Esophagus (tissue), 2 donors: Measurements from ENCODE around the gene TNN. TPM values are rescaled to one million over a fixed set of nuclear protein-coding genes. Genes with fewer than 3 reads are reported as not detected.

Experiments
- H3K27ac ChIP-seq, 2 donors: one replicate each; pipeline ENCODE4 v1.5.1; 2013; ENCODE audit warnings: low read depth in 2 of 2, mild to moderate bottlenecking in 2 of 2, inconsistent platforms in 1 of 2, low read length in 1 of 2, moderate library complexity in 1 of 2
- H3K27me3 ChIP-seq, 2 donors: one replicate each; pipeline ENCODE4 v1.6.1; 2013; ENCODE audit warnings: low read length in 2 of 2, control low read depth in 1 of 2, mild to moderate bottlenecking in 1 of 2; ENCODE audit not compliant: insufficient read depth in 2 of 2, control insufficient read depth in 1 of 2
- H3K36me3 ChIP-seq, 2 donors: one replicate each; pipeline ENCODE4 v1.6.1; 2013; ENCODE audit warnings: low read length in 1 of 2; ENCODE audit not compliant: control insufficient read depth in 2 of 2, insufficient read depth in 2 of 2
- H3K4me1 ChIP-seq, 2 donors: one replicate each; pipeline ENCODE4 v1.6.1; 2013; ENCODE audit warnings: low read length in 1 of 2; ENCODE audit not compliant: control insufficient read depth in 2 of 2, insufficient read depth in 2 of 2
- H3K4me3 ChIP-seq, 2 donors: one replicate each; pipeline ENCODE4 v1.5.1; 2013; ENCODE audit warnings: low read length in 2 of 2, mild to moderate bottlenecking in 2 of 2, low read depth in 1 of 2, moderate library complexity in 1 of 2
- H3K9me3 ChIP-seq, 2 donors: one replicate each; pipeline ENCODE4 v1.6.1; 2013; ENCODE audit warnings: mild to moderate bottlenecking in 2 of 2, low read depth in 1 of 2, low read length in 1 of 2, moderate library complexity in 1 of 2; ENCODE audit not compliant: control insufficient read depth in 2 of 2, insufficient read depth in 1 of 2
- WGBS, 2 donors: extraction: QIAGEN DNeasy Blood & Tissue Kit; methylation state at CpG; one replicate each; pipeline ENCODE4 v1.1.7; 2013; 5-methylcytosine and 5-hydroxymethylcytosine counted together
- polyA plus RNA-seq, 2 donors: library from polyadenylated mRNA; stranded (reverse); fragments of 200-250 nt; gene quantifications; one replicate each; pipeline ENCODE4 v1.2.3, GENCODE V29; 2013
- donor health status: healthy with polysubstance abuse.
- donor health status: Bipolar disorder and iron deficiency.

TNN gene
- polyA plus RNA-seq, 2 donors = 0.07 to 0.08 TPM

- no peak overlapping the region for H3K4me3 ChIP-seq
- no peaks in the 10 kb centered on the region for H3K4me1 ChIP-seq
- no peaks in the 10 kb centered on the region for H3K36me3 ChIP-seq
- no peaks in the 10 kb centered on the region for H3K9me3 ChIP-seq
- no peak overlapping the region for H3K27ac ChIP-seq
- 53 to 57% methylated on average over 2 of the region's 2 CpGs for WGBS, 2 donors
- no peaks in the 10 kb centered on the region for H3K27me3 ChIP-seq
Measured at GRCh38 chr1:175062858-175063257, 4.8 kb upstream of the TNN start.

GRCh38 chr1:175070818-175071217 is 3.2 kb downstream of the TNN start:
- H3K36me3 ChIP-seq = no peaks in the 10 kb centered on the region
- no peak overlapping the region for H3K27ac ChIP-seq
- no peak overlapping the region for H3K4me3 ChIP-seq
- no peaks in the 10 kb centered on the region for H3K4me1 ChIP-seq
- H3K9me3 ChIP-seq = no peaks in the 10 kb centered on the region
- no peaks in the 10 kb centered on the region for H3K27me3 ChIP-seq

GRCh38 chr1:175071276-175071943 is 3.8 kb downstream of the TNN start:
- no peaks in the 10 kb centered on the region for H3K9me3 ChIP-seq
- WGBS, 2 donors = 67% methylated on average over 3 of the region's 3 CpGs
- H3K4me1 ChIP-seq = no peaks in the 10 kb centered on the region
- H3K27ac ChIP-seq = no peak overlapping the region
- no peak overlapping the region for H3K4me3 ChIP-seq
- H3K27me3 ChIP-seq = no peaks in the 10 kb centered on the region
- no peaks in the 10 kb centered on the region for H3K36me3 ChIP-seq

GRCh38 chr1:175072099-175072951 is 4.7 kb downstream of the TNN start:
- WGBS, 2 donors = 25 to 33% methylated on average over 10 of the region's 10 CpGs

GRCh38 chr1:175073061-175073460 is 5.4 kb downstream of the TNN start:
- WGBS, 2 donors = 59 to 66% methylated on average over 6 of the region's 6 CpGs
- H3K4me1 ChIP-seq = no peaks in the 10 kb centered on the region
- H3K27ac ChIP-seq = no peak overlapping the region
- no peaks in the 10 kb centered on the region for H3K27me3 ChIP-seq
- no peaks in the 10 kb centered on the region for H3K9me3 ChIP-seq
- no peak overlapping the region for H3K4me3 ChIP-seq
- H3K36me3 ChIP-seq = no peaks in the 10 kb centered on the region

More at GRCh38 chr1:175072099-175072951, 4.7 kb downstream of the TNN start:
- Histone ChIP-seq H3K27ac (no peak overlapping the region), H3K36me3 (no peaks in the 10 kb centered on the region), H3K9me3 (no peaks in the 10 kb centered on the region), H3K4me3 (no peak overlapping the region), H3K4me1 (no peaks in the 10 kb centered on the region), H3K27me3 (no peaks in the 10 kb centered on the region)

GRCh38 chr1:175073633-175074032 is 6.0 kb downstream of the TNN start:
- Histone ChIP-seq H3K27ac (no peak overlapping the region), H3K36me3 (no peaks in the 10 kb centered on the region), H3K4me3 (no peak overlapping the region), H3K9me3 (no peaks in the 10 kb centered on the region), H3K4me1 (no peaks in the 10 kb centered on the region), H3K27me3 (no peaks in the 10 kb centered on the region)
- 52 to 68% methylated on average over 5 of the region's 5 CpGs for WGBS, 2 donors

- Histone ChIP-seq H3K4me3 (no peak overlapping the region), H3K36me3 (no peaks in the 10 kb centered on the region), H3K4me1 (no peaks in the 10 kb centered on the region), H3K27me3 (no peaks in the 10 kb centered on the region), H3K9me3 (no peaks in the 10 kb centered on the region), H3K27ac (no peak overlapping the region)
- 73 to 75% methylated on average over 14 of the region's 14 CpGs for WGBS, 2 donors
Measured at GRCh38 chr1:175075572-175076568, 8.2 kb downstream of the TNN start.

GRCh38 chr1:175077356-175078030 is 9.9 kb downstream of the TNN start:
- H3K4me3 ChIP-seq = no peak overlapping the region
- 82 to 86% methylated on average over 12 of the region's 12 CpGs for WGBS, 2 donors
- H3K27me3 ChIP-seq = no peaks in the 10 kb centered on the region
- no peaks in the 10 kb centered on the region for H3K4me1 ChIP-seq
- no peaks in the 10 kb centered on the region for H3K9me3 ChIP-seq
- no peaks in the 10 kb centered on the region for H3K36me3 ChIP-seq
- no peak overlapping the region for H3K27ac ChIP-seq

GRCh38 chr1:175078629-175079028 is 11.0 kb downstream of the TNN start:
- no peak overlapping the region for H3K27ac ChIP-seq
- no peaks in the 10 kb centered on the region for H3K27me3 ChIP-seq
- no peaks in the 10 kb centered on the region for H3K9me3 ChIP-seq
- WGBS, 2 donors = 74 to 79% methylated on average over 3 of the region's 3 CpGs
- no peak overlapping the region for H3K4me3 ChIP-seq
- no peaks in the 10 kb centered on the region for H3K36me3 ChIP-seq
- H3K4me1 ChIP-seq = no peaks in the 10 kb centered on the region
